ENCODE data around the gene LAMB4.
"Not testable (repeated sequence)": the region's sequence is repeated elsewhere in the genome, so short reads cannot be mapped to it uniquely, and the experiment has no call there.

The LAMB4 gene

GRCh38 chr7:108037741-108038140 lies 92.4 kb downstream of the LAMB4 start:
- no peak for DNase-seq

- no peak for DNase-seq
Observed at GRCh38 chr7:108037140-108037539, 93.0 kb downstream of the LAMB4 start.

GRCh38 chr7:108034586-108034985 lies 95.6 kb downstream of the LAMB4 start:
- no peak for DNase-seq

GRCh38 chr7:108033776-108034497 lies 96.2 kb downstream of the LAMB4 start:
- no peak for DNase-seq

- not testable (repeated sequence) for DNase-seq
Observed at GRCh38 chr7:108033309-108033708, 96.9 kb downstream of the LAMB4 start.

GRCh38 chr7:108030516-108030915 lies 99.6 kb downstream of the LAMB4 start:
- DNase-seq, result no peak

GRCh38 chr7:108029034-108029433 lies 101.1 kb downstream of the LAMB4 start:
- DNase-seq, result no peak

GRCh38 chr7:108028111-108028510 lies 102.0 kb downstream of the LAMB4 start:
- no peak for DNase-seq

GRCh38 chr7:108027239-108027638 lies 102.9 kb downstream of the LAMB4 start:
- DNase-seq, result no peak

GRCh38 chr7:108026647-108027046 lies 103.5 kb downstream of the LAMB4 start:
- DNase-seq, result no peak

- DNase-seq, result no peak
Observed at GRCh38 chr7:108026116-108026515, 104.0 kb downstream of the LAMB4 start.

GRCh38 chr7:108024538-108024937 lies 105.6 kb downstream of the LAMB4 start:
- DNase-seq, result no peak

- DNase-seq, result no peak
Observed at GRCh38 chr7:108020585-108020984, 109.6 kb downstream of the LAMB4 start.

GRCh38 chr7:108018668-108019067 lies 111.5 kb downstream of the LAMB4 start:
- no peak for DNase-seq

- no peak for DNase-seq
Observed at GRCh38 chr7:108017776-108018151, 112.4 kb downstream of the LAMB4 start.

- DNase-seq, result no peak
Observed at GRCh38 chr7:108016841-108017775, 113.1 kb downstream of the LAMB4 start.

- no peak for DNase-seq
Observed at GRCh38 chr7:108015740-108016139, 114.4 kb downstream of the LAMB4 start.

GRCh38 chr7:108014747-108015682 lies 115.1 kb downstream of the LAMB4 start:
- DNase-seq, result no peak

GRCh38 chr7:108014215-108014614 lies 115.9 kb downstream of the LAMB4 start:
- DNase-seq, result no peak

- DNase-seq, result no peak
Observed at GRCh38 chr7:108012499-108013430, 117.4 kb downstream of the LAMB4 start.

GRCh38 chr7:108010377-108010776 lies 119.8 kb downstream of the LAMB4 start:
- DNase-seq, result no peak

- no peak for DNase-seq
Observed at GRCh38 chr7:108009873-108010272, 120.3 kb downstream of the LAMB4 start.

Measured in KG1 (cell line).